ENCODE results near the gene RABGAP1L.

Gene RABGAP1L

GRCh38 chr1:174736831-174737230 is 577.5 kb downstream of the RABGAP1L start:
- in situ Hi-C loops (cut with MboI; ENCODE audit: low sequenced_read_pairs, unreplicated experiment), result loop anchor here (25.0 kb wide), 1 partner anchor 650 kb away; no protein-coding TSS in a partner anchor
- DNase-seq (ENCODE audit: low spot score), result no peak
- no peak for TF ChIP-seq CTCF (IDR thresholded peaks at IDR 0.05; ENCODE audit: borderline replicate concordance, control extremely low read depth, extremely low read depth, insufficient read depth, missing control alignments)

GRCh38 chr1:174740249-174740968 is 581.1 kb downstream of the RABGAP1L start:
- in situ Hi-C loops (cut with MboI; ENCODE audit: low sequenced_read_pairs, unreplicated experiment), result loop anchor here (25.0 kb wide), 1 partner anchor 653 kb away; no protein-coding TSS in a partner anchor
- DNase-seq (ENCODE audit: low spot score), result no peak
- TF ChIP-seq CTCF (IDR thresholded peaks at IDR 0.05; ENCODE audit: borderline replicate concordance, control extremely low read depth, extremely low read depth, insufficient read depth, missing control alignments), result no peak

- no peak for DNase-seq (ENCODE audit: low spot score)
- in situ Hi-C loops (cut with MboI; ENCODE audit: low sequenced_read_pairs, unreplicated experiment), result loop anchor here (25.0 kb wide), 1 partner anchor 656 kb away; no protein-coding TSS in a partner anchor
- no peak for TF ChIP-seq CTCF (IDR thresholded peaks at IDR 0.05; ENCODE audit: borderline replicate concordance, control extremely low read depth, extremely low read depth, insufficient read depth, missing control alignments)
These were observed 583.7 kb downstream of the RABGAP1L start for GRCh38 chr1:174742805-174743653.

GRCh38 chr1:174743654-174744561 is 584.6 kb downstream of the RABGAP1L start:
- peak; percentile 51 for TF ChIP-seq CTCF (IDR thresholded peaks at IDR 0.05; ENCODE audit: borderline replicate concordance, control extremely low read depth, extremely low read depth, insufficient read depth, missing control alignments)
- in situ Hi-C loops (cut with MboI; ENCODE audit: low sequenced_read_pairs, unreplicated experiment), result loop anchor here (25.0 kb wide), 1 partner anchor 657 kb away; no protein-coding TSS in a partner anchor

GRCh38 chr1:174744886-174745285 is 585.6 kb downstream of the RABGAP1L start:
- in situ Hi-C loops (cut with MboI; ENCODE audit: low sequenced_read_pairs, unreplicated experiment), result loop anchor here (25.0 kb wide), 1 partner anchor 658 kb away; no protein-coding TSS in a partner anchor
- DNase-seq (ENCODE audit: low spot score), result no peak
- TF ChIP-seq CTCF (IDR thresholded peaks at IDR 0.05; ENCODE audit: borderline replicate concordance, control extremely low read depth, extremely low read depth, insufficient read depth, missing control alignments), result no peak

More at GRCh38 chr1:174743654-174744561, 584.6 kb downstream of the RABGAP1L start:
- DNase-seq (ENCODE audit: low spot score), result peak; percentile 33

Measured in GM13976 (cell line).